NB4 (cell line): ENCODE data around the gene IAPP.
A peak's percentile ranks its signal among the peaks of the same experiment; 100 is the strongest.

ENCODE experiments used
- DNase-seq: peaks from one replicate; pipeline ENCODE4 v3.0.0; 2010; ENCODE audit warnings: low read depth
- H3K4me3 ChIP-seq: one replicate; pipeline ENCODE4 v1.5.1; 2011; ENCODE audit warnings: mild to moderate bottlenecking, low read depth, low read length, moderate library complexity
- CTCF ChIP-seq: IDR thresholded peaks from one replicate; pipeline ENCODE4 v1.5.1; 2012; ENCODE audit warnings: low read depth, low read length
- MYC ChIP-seq: IDR thresholded peaks from 2 replicates; pipeline ENCODE4 v1.6.1; 2011; ENCODE audit warnings: low read depth, low read length
- POLR2A ChIP-seq: IDR thresholded peaks from 2 replicates; pipeline ENCODE4 v1.6.1; 2011; ENCODE audit warnings: mild to moderate bottlenecking; ENCODE audit not compliant: insufficient read length; ENCODE audit errors: extremely low read depth
- TF ChIP-seq, protein P1 (sequence below): IDR thresholded peaks from 2 replicates; pipeline ENCODE4 v1.6.1; 2011; ENCODE audit warnings: low read depth, low read length

IAPP gene

GRCh38 chr12:21336656-21337055 is 36.0 kb upstream of the IAPP start:
- DNase-seq, result no peak
- TF ChIP-seq MYC, result no peak
- no peak for TF ChIP-seq CTCF
- TF ChIP-seq, protein P1, sequence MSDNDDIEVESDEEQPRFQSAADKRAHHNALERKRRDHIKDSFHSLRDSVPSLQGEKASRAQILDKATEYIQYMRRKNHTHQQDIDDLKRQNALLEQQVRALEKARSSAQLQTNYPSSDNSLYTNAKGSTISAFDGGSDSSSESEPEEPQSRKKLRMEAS, result no peak
- TF ChIP-seq POLR2A, result no peak
- no peak overlapping the region for H3K4me3 ChIP-seq

DNA sequence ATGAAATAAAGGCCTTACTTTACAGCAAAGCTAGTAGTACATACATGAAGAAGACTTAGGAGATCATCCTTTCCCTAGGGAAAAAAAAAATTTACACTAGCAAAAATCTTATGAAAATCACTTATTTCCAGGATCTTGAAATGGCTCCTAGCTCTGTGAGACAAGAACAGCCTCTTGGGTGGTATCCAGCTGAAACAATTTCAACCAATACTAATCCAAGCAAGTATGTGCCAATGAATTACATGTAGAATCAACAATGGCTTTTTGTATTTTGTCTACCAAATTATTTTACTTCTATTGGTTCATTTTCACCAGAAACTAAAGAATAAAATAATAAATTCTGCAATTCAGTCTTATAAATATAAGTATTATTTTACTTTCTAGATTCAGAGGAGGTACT is 35.2 kb upstream of the IAPP start:
- TF ChIP-seq POLR2A, result no peak
- no peak overlapping the region for H3K4me3 ChIP-seq
- no peak for DNase-seq

GRCh38 chr12:21337959-21338744 is 34.5 kb upstream of the IAPP start:
- DNase-seq, result no peak
- TF ChIP-seq POLR2A, result no peak
- TF ChIP-seq CTCF, result no peak
- TF ChIP-seq MYC, result no peak
- TF ChIP-seq, protein P1, result no peak
- H3K4me3 ChIP-seq, result no peak overlapping the region

- H3K4me3 ChIP-seq, result no peak overlapping the region
- DNase-seq, result no peak
- no peak for TF ChIP-seq MYC
- no peak for TF ChIP-seq POLR2A
- no peak for TF ChIP-seq CTCF
- TF ChIP-seq, protein P1, result no peak
These were observed 32.8 kb upstream of the IAPP start for GRCh38 chr12:21339921-21340320.

DNA sequence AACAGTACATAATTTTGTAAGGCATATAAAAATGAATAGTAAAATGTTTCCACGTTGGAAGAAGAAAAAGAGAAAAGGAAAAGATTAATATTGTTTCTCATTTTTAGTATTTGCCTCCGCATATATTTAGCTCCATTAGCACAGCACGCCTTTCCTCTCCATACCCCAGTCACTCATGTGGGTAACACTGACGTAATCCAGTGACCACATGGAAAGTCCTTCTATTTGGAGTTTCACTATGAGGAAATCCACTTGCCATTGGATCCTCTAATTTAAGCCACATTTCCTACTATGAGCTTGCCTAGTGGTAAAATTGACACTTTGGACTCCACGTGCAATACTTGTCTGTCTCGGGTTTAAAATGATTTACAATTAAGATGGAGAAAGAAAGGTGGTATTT is 32.3 kb upstream of the IAPP start:
- H3K4me3 ChIP-seq, result no peak overlapping the region
- no peak for TF ChIP-seq CTCF
- TF ChIP-seq, protein P1, result no peak
- no peak for TF ChIP-seq POLR2A
- no peak for TF ChIP-seq MYC
- peak; percentile 18 for DNase-seq

DNA sequence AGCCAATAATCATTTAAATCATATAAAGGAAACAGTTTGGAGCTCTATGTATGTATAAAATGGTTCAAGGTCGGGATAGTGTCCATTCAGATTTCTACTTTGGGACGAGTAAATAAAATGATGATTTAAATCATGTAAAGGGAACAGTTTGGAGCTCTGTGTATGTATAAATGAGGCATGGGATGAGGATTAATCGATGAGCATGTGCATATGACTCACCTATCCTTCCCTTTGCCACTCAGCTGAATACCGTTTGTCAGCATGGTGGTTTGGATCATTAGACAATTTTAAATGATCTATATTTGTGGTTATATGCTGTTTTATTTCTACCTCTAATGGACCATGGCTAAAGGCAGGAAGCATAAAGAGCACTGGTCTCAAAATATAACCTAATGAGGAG is 30.9 kb upstream of the IAPP start:
- no peak for DNase-seq
- TF ChIP-seq CTCF, result no peak
- H3K4me3 ChIP-seq, result no peak overlapping the region
